ENCODE data around the gene FMO3.

Gene FMO3

GRCh38 chr1:171159148-171159547, 68.4 kb downstream of the FMO3 start:
- DNase-seq (ENCODE audit: low spot score), result no peak

GRCh38 chr1:171160211-171160610, 69.5 kb downstream of the FMO3 start:
- DNase-seq (ENCODE audit: low spot score), result no peak

GRCh38 chr1:171160639-171161354, 70.1 kb downstream of the FMO3 start:
- no peak for DNase-seq (ENCODE audit: low spot score)

GRCh38 chr1:171161431-171161830, 70.7 kb downstream of the FMO3 start:
- DNase-seq (ENCODE audit: low spot score), result no peak

DNA sequence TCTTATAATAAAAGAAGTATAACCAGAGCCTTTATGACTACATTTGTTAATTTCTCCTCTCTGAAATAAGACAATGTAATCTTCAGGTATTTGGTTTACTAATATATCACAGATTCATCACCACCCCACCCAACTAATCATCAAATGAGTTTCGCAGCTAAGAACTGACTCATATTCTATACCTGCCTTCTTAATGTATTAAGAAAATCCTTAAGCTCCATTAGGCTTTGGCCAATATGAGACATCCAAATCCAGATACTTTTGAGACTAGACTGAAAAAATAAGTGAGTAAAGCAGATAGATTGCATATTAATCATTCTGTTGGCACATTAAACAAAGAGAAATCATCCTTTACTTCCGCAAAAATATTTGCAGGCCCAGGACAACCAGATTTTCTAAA, 75.7 kb downstream of the FMO3 start:
- DNase-seq (ENCODE audit: low spot score), result no peak
